IMR-90 (cell line): ENCODE measurements around the gene NOVA2. TPM values are rescaled to one million over a fixed set of nuclear protein-coding genes. Genes with fewer than 3 reads are reported as not detected.

ENCODE experiments used
- ATAC-seq: fragments of 200-7000 bp; cut with Tn5 transposase; 2 replicates; pipeline ENCODE4 v1.9.1; 2020; ENCODE audit warnings: low read depth, mild to moderate bottlenecking, moderate library complexity
- BruUV-seq: library from RNA; stranded (reverse); fragments of 400-500 nt; replicated peaks from 2 replicates; lab custom pipeline; 2021; lab: Mats Ljungman, UMichigan
- CTCF ChIA-PET: fragments of 300-600 bp; formaldehyde crosslinking; extraction: SDS; loops from one replicate; lab custom pipeline; 2021; ENCODE audit warnings: antibody characterized with exemption; lab: Yijun Ruan, JAX
- POLR2A ChIA-PET: fragments of 300-600 bp; sonication (Branson Sonifier 250); formaldehyde crosslinking; loops from one replicate; lab custom pipeline; 2022; ENCODE audit warnings: antibody characterized with exemption; ENCODE audit not compliant: unreplicated experiment; lab: Charles Lee
- DNase-seq: peaks from one replicate; pipeline ENCODE4 v3.0.0; 2013
- H2AFZ ChIP-seq: replicated peaks from 2 replicates; pipeline ENCODE3; 2013; ENCODE audit warnings: low read length, mild to moderate bottlenecking; ENCODE audit not compliant: poor library complexity
- H2AK5ac ChIP-seq: 2 replicates; pipeline ENCODE4 v1.6.1; 2013; ENCODE audit warnings: low read depth, low read length, inconsistent platforms
- H2AK9ac ChIP-seq: replicated peaks from 2 replicates; pipeline ENCODE3; 2013; ENCODE audit warnings: mild to moderate bottlenecking, low read depth, low read length, moderate library complexity; ENCODE audit not compliant: poor library complexity
- H2BK120ac ChIP-seq: 2 replicates; pipeline ENCODE4 v1.6.1; 2013; ENCODE audit warnings: low read depth, low read length, inconsistent platforms
- H2BK15ac ChIP-seq: 3 replicates; pipeline ENCODE4 v1.6.1; 2013; ENCODE audit warnings: low read depth, low read length, inconsistent platforms
- H2BK20ac ChIP-seq: 2 replicates; pipeline ENCODE4 v1.6.1; 2013; ENCODE audit warnings: low read depth, mild to moderate bottlenecking, inconsistent platforms, low read length, moderate library complexity
- H2BK5ac ChIP-seq: 2 replicates; pipeline ENCODE4 v1.6.1; 2013; ENCODE audit warnings: mild to moderate bottlenecking, low read depth, low read length, inconsistent platforms; ENCODE audit not compliant: poor library complexity, severe bottlenecking
- H3K14ac ChIP-seq: replicated peaks from 2 replicates; pipeline ENCODE4 v1.6.1; 2013; ENCODE audit warnings: low read depth, low read length, inconsistent platforms
- H3K18ac ChIP-seq: 2 replicates; pipeline ENCODE4 v1.6.1; 2013; ENCODE audit warnings: low read depth, low read length, control low read depth
- H3K23ac ChIP-seq: 2 replicates; pipeline ENCODE4 v1.6.1; 2013; ENCODE audit warnings: low read depth, low read length, inconsistent platforms
- H3K27ac ChIP-seq: 2 replicates; pipeline ENCODE4 v1.5.1; 2013; ENCODE audit warnings: mild to moderate bottlenecking, control low read depth, low read length; ENCODE audit not compliant: insufficient read depth
- H3K27me3 ChIP-seq: 2 replicates; pipeline ENCODE4 v1.6.1; 2013; ENCODE audit warnings: low read length; ENCODE audit not compliant: control insufficient read depth, insufficient read depth
- H3K36me3 ChIP-seq: 2 replicates; pipeline ENCODE4 v1.6.1; 2013; ENCODE audit warnings: low read length, mixed read lengths; ENCODE audit not compliant: control insufficient read depth, insufficient read depth
- H3K4ac ChIP-seq: 2 replicates; pipeline ENCODE4 v1.6.1; 2013; ENCODE audit warnings: low read depth, low read length, inconsistent platforms
- H3K4me1 ChIP-seq: 2 replicates; pipeline ENCODE4 v1.6.1; 2013; ENCODE audit warnings: low read length, mixed read lengths; ENCODE audit not compliant: control insufficient read depth, insufficient read depth
- H3K4me2 ChIP-seq: 2 replicates; pipeline ENCODE4 v1.6.1; 2013; ENCODE audit warnings: low read depth, mild to moderate bottlenecking, control low read depth, low read length, moderate library complexity
- H3K4me3 ChIP-seq: 2 replicates; pipeline ENCODE4 v1.5.1; 2013; ENCODE audit warnings: low read depth, mild to moderate bottlenecking, control low read depth, low read length, moderate library complexity; ENCODE audit not compliant: insufficient read depth
- H3K56ac ChIP-seq: 2 replicates; pipeline ENCODE4 v1.6.1; 2013; ENCODE audit warnings: low read length, inconsistent platforms; ENCODE audit not compliant: insufficient read depth; ENCODE audit errors: extremely low read depth
- H3K79me1 ChIP-seq, 2 experiments: 2 replicates each; pipeline ENCODE4 v1.6.1; 2013; ENCODE audit warnings: low read length in 2 of 2, inconsistent platforms in 1 of 2, low read depth in 1 of 2
- H3K9ac ChIP-seq: 2 replicates; pipeline ENCODE4 v1.6.1; 2013; ENCODE audit warnings: low read depth, low read length, control low read depth
- H3K9me1 ChIP-seq: 2 replicates; pipeline ENCODE4 v1.6.1; 2013; ENCODE audit warnings: low read length, inconsistent platforms; ENCODE audit not compliant: insufficient read depth
- H3K9me3 ChIP-seq: 2 replicates; pipeline ENCODE4 v1.6.1; 2013; ENCODE audit warnings: low read length; ENCODE audit not compliant: control insufficient read depth, insufficient read depth
- H4K20me1 ChIP-seq: 2 replicates; pipeline ENCODE4 v1.6.1; 2013; ENCODE audit warnings: low read length, inconsistent platforms; ENCODE audit not compliant: insufficient read depth
- H4K5ac ChIP-seq: 2 replicates; pipeline ENCODE4 v1.6.1; 2013; ENCODE audit warnings: mild to moderate bottlenecking, low read depth, low read length, control low read depth
- H4K8ac ChIP-seq, 2 experiments: 2 replicates each; pipeline ENCODE4 v1.6.1; 2013; ENCODE audit warnings: low read depth in 2 of 2, low read length in 2 of 2, control low read depth in 1 of 2, inconsistent platforms in 1 of 2
- H4K91ac ChIP-seq: 2 replicates; pipeline ENCODE4 v1.6.1; 2013; ENCODE audit warnings: low read depth, low read length, inconsistent platforms; ENCODE audit not compliant: insufficient read depth
- CEBPB ChIP-seq: IDR thresholded peaks from 2 replicates; pipeline ENCODE4 v1.6.1; 2012; ENCODE audit warnings: low read depth, low read length, improper control_type of control experiment
- CHD1 ChIP-seq: IDR thresholded peaks from 2 replicates; pipeline ENCODE4 v1.6.1; 2012; ENCODE audit warnings: low read depth, low read length, improper control_type of control experiment
- CTCF ChIP-seq: conservative IDR thresholded peaks from 2 replicates; pipeline ENCODE4 v1.5.1; 2012; ENCODE audit warnings: mild to moderate bottlenecking, low read depth, low read length, improper control_type of control experiment
- POLR2A ChIP-seq: IDR thresholded peaks from 2 replicates; pipeline ENCODE4 v1.6.1; 2012; ENCODE audit warnings: mild to moderate bottlenecking, low read depth, low read length
- RAD21 ChIP-seq: IDR thresholded peaks from 2 replicates; pipeline ENCODE4 v1.6.1; 2012; ENCODE audit warnings: low read length, improper control_type of control experiment
- RFX5 ChIP-seq: IDR thresholded peaks from 2 replicates; pipeline ENCODE4 v1.8.0; 2012; ENCODE audit warnings: low read depth, mild to moderate bottlenecking, low read length, moderate library complexity
- USF2 ChIP-seq: fragments of 150-350 bp; IDR thresholded peaks from 2 replicates; pipeline ENCODE4 v1.6.1; 2017; ENCODE audit warnings: mild to moderate bottlenecking, antibody characterized with exemption, low read length, low read depth
- WGBS, 2 experiments: methylation state at CpG; one replicate each; pipeline versions ENCODE4 v1.1.5 to v1.1.7; 2013; ENCODE audit warnings: missing lambda C conversion rate in 2 of 2; ENCODE audit not compliant: insufficient read length in 1 of 2; ENCODE audit errors: extremely low coverage in 2 of 2; 5-methylcytosine and 5-hydroxymethylcytosine counted together
- dilution Hi-C: fragments of 300-500 bp; cut with HindIII; formaldehyde crosslinking; loops from one replicate; pipeline ENCODE4 v1.14.3; 2018; ENCODE audit warnings: low sequenced_read_pairs; ENCODE audit not compliant: unreplicated experiment
- in situ Hi-C: fragments of 300-500 bp; cut with MboI; formaldehyde crosslinking; loops from 3 replicates; pipeline ENCODE4 v1.14.3; 2019; ENCODE audit warnings: low sequenced_read_pairs, inconsistent platforms, mixed read lengths
- intact Hi-C: fragments of 100-400 bp; cut with micrococcal nuclease; formaldehyde crosslinking; loops from 2 replicates; pipeline ENCODE4 v1.10.0; 2022
- polyA plus RNA-seq, 3 experiments: library from polyadenylated mRNA; depleted of rRNA; stranded (reverse); fragments of >200 nt; gene quantifications; 2 replicates each; pipeline ENCODE4 v1.2.3, GENCODE V29; 2012; ENCODE audit warnings: low replicate concordance in 1 of 3
- total RNA-seq: library from RNA; depleted of rRNA; stranded (reverse); fragments of >200 nt; gene quantifications from 2 replicates; pipeline ENCODE4 v1.2.3, GENCODE V29; 2012
- TF ChIP-seq, protein P1 (sequence below): fragments of 150-350 bp; IDR thresholded peaks from 2 replicates; pipeline ENCODE4 v1.6.1; 2016; ENCODE audit warnings: low read depth, mild to moderate bottlenecking, low read length, moderate library complexity, borderline replicate concordance

Gene NOVA2
- total and polyA plus RNA-seq, 2 of the 4 experiments (the other 2 are of a cell fraction) = 0.03 TPM; not detected in 1

DNA sequence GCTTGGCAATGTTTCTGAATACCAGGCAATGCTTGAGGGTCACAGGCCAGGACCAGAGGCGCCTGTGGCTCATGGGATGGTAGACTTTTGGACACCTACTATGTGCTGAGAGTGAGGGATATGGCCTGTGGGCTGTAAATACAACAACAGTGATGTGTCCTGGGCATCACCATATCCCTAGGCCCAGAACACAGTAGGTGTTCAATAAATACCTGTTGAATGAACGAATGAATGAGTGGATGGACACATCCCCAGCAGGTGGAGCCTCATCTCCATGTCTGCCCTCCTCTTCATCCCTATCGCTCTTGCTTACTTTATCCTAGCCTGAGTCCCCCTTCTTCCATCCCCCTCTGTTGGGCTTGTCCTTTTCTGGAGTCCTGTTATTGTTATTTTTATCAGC lies 42.6 kb downstream of the NOVA2 start:
- no peaks in the 10 kb centered on the region for H3K9me1 ChIP-seq
- ChIA-PET CTCF (interaction anchor here (0.6 kb wide), 1 partner anchor 9 kb away, joined by 3 read pairs; no protein-coding TSS in a partner anchor), POLR2A (interaction anchor here (0.6 kb wide), 1 partner anchor 17 kb away, joined by 17 read pairs; no protein-coding TSS in a partner anchor)
- H4K8ac ChIP-seq = no peak overlapping the region
- peaks cover 27% of the 10 kb centered on the region for H3K27me3 ChIP-seq
- intact Hi-C loops (no loop called here), dilution Hi-C loops (no loop called here), in situ Hi-C loops (no loop called here)
- no peak overlapping the region for H3K18ac ChIP-seq
- H4K91ac ChIP-seq = no peak overlapping the region
- H2BK15ac ChIP-seq = no peak overlapping the region
- H4K5ac ChIP-seq = no peak overlapping the region
- H3K4me3 ChIP-seq = no peak overlapping the region
- H3K14ac ChIP-seq = no peak overlapping the region
- no peak overlapping the region for H3K27ac ChIP-seq
- TF ChIP-seq, protein P1, sequence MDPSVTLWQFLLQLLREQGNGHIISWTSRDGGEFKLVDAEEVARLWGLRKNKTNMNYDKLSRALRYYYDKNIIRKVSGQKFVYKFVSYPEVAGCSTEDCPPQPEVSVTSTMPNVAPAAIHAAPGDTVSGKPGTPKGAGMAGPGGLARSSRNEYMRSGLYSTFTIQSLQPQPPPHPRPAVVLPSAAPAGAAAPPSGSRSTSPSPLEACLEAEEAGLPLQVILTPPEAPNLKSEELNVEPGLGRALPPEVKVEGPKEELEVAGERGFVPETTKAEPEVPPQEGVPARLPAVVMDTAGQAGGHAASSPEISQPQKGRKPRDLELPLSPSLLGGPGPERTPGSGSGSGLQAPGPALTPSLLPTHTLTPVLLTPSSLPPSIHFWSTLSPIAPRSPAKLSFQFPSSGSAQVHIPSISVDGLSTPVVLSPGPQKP = no peak
- TF ChIP-seq USF2 (no peak), CHD1 (no peak), CEBPB (no peak), RAD21 (no peak), CTCF (no peak), POLR2A (no peak), RFX5 (no peak)
- no peak overlapping the region for H2BK20ac ChIP-seq
- no peak overlapping the region for H3K9ac ChIP-seq
- no peak overlapping the region for H3K56ac ChIP-seq
- H2AFZ ChIP-seq = no peak overlapping the region
- no peaks in the 10 kb centered on the region for H3K79me1 ChIP-seq
- no peak overlapping the region for H2AK5ac ChIP-seq
- H3K4ac ChIP-seq = no peak overlapping the region
- no TSS peak for BruUV-seq
- no peaks in the 10 kb centered on the region for H3K9me3 ChIP-seq
- H3K4me1 ChIP-seq = no peaks in the 10 kb centered on the region
- no peak for DNase-seq
- no peaks in the 10 kb centered on the region for H3K36me3 ChIP-seq
- no peak overlapping the region for H3K4me2 ChIP-seq
- no peak overlapping the region for H3K23ac ChIP-seq
- WGBS, 2 experiments = 55% methylated on average over 2 of the region's 3 CpGs; no CpG with 5 or more reads in 1 of the 2 experiments
- no peak for ATAC-seq
- no peak overlapping the region for H2BK5ac ChIP-seq
- H2AK9ac ChIP-seq = no peak overlapping the region
- no peak overlapping the region for H2BK120ac ChIP-seq
- H4K20me1 ChIP-seq = no peaks in the 10 kb centered on the region
